Measurements from ENCODE around the gene CAB39L. TPM values are rescaled to one million over a fixed set of nuclear protein-coding genes. Genes with fewer than 3 reads are reported as not detected.

Gene CAB39L
- polyA plus RNA-seq, 1 donor from 2014 or later, result 40.3 TPM

GRCh38 chr13:49453465-49453864 lies 9.6 kb upstream of the CAB39L start:
- no peaks in the 10 kb centered on the region for H3F3A ChIP-seq (ENCODE audit: insufficient read depth, low read length, poor library complexity, severe bottlenecking)
- H3K9me3 ChIP-seq (ENCODE audit: low read length), result no peaks in the 10 kb centered on the region
- TF ChIP-seq POLR2AphosphoS5 (IDR thresholded peaks at IDR 0.05), result no peak
- no peak for TF ChIP-seq RAD21 (conservative IDR thresholded peaks at IDR 0.05)
- TF ChIP-seq EP300 (conservative IDR thresholded peaks at IDR 0.05; ENCODE audit: poor library complexity, severe bottlenecking), result no peak
- no peak for TF ChIP-seq CTCF (IDR thresholded peaks at IDR 0.05; ENCODE audit: poor library complexity, severe bottlenecking)
- TF ChIP-seq EZH2 (IDR thresholded peaks at IDR 0.05; ENCODE audit: borderline replicate concordance, insufficient read depth, low read length, poor library complexity, severe bottlenecking), result no peak
- TF ChIP-seq SMC3 (conservative IDR thresholded peaks at IDR 0.05; ENCODE audit: poor library complexity), result no peak
- no peak for TF ChIP-seq MXI1 (conservative IDR thresholded peaks at IDR 0.05; ENCODE audit: poor library complexity, severe bottlenecking)
- no peak overlapping the region for H3K4me2 ChIP-seq (ENCODE audit: low read length)
- no peaks in the 10 kb centered on the region for H3K36me3 ChIP-seq (ENCODE audit: insufficient read depth, low read length)
- no peak overlapping the region for H2AFZ ChIP-seq (ENCODE audit: low read depth, low read length)
- no peaks in the 10 kb centered on the region for H4K20me1 ChIP-seq (ENCODE audit: insufficient read depth)
- peaks cover 1% of the 10 kb centered on the region for H3K79me2 ChIP-seq (replicated peaks; ENCODE audit: insufficient read depth, low read length)
- H3K27ac ChIP-seq (ENCODE audit: low read length), result no peak overlapping the region
- no peaks in the 10 kb centered on the region for H3K9me2 ChIP-seq (ENCODE audit: insufficient read depth, low read length)
- H3K27me3 ChIP-seq (ENCODE audit: insufficient read depth, low read depth, low read length), result no peaks in the 10 kb centered on the region
- no peak overlapping the region for H3K9ac ChIP-seq (ENCODE audit: low read length)
- no peak overlapping the region for H3K4me3 ChIP-seq (ENCODE audit: low read length)

- Histone ChIP-seq H3K9ac (ENCODE audit: low read length) (no peak overlapping the region), H2AFZ (ENCODE audit: low read depth, low read length) (no peak overlapping the region), H3K4me3 (ENCODE audit: low read length) (no peak overlapping the region), H3F3A (ENCODE audit: insufficient read depth, low read length, poor library complexity, severe bottlenecking) (no peaks in the 10 kb centered on the region), H3K27ac (ENCODE audit: low read length) (no peak overlapping the region), H3K9me2 (ENCODE audit: insufficient read depth, low read length) (no peaks in the 10 kb centered on the region), H3K4me2 (ENCODE audit: low read length) (no peak overlapping the region), H3K36me3 (ENCODE audit: insufficient read depth, low read length) (no peaks in the 10 kb centered on the region), H4K20me1 (ENCODE audit: insufficient read depth) (no peaks in the 10 kb centered on the region), H3K27me3 (ENCODE audit: insufficient read depth, low read depth, low read length) (no peaks in the 10 kb centered on the region), H3K79me2 (replicated peaks; ENCODE audit: insufficient read depth, low read length) (peaks cover 7% of the 10 kb centered on the region), H3K9me3 (ENCODE audit: low read length) (no peaks in the 10 kb centered on the region)
- TF ChIP-seq REST (IDR thresholded peaks at IDR 0.05; ENCODE audit: borderline replicate concordance) (no peak), TAF1 (IDR thresholded peaks at IDR 0.05; ENCODE audit: low read depth) (no peak), EP300 (conservative IDR thresholded peaks at IDR 0.05; ENCODE audit: poor library complexity, severe bottlenecking) (no peak), SMC3 (conservative IDR thresholded peaks at IDR 0.05; ENCODE audit: poor library complexity) (no peak), CTCF (IDR thresholded peaks at IDR 0.05; ENCODE audit: poor library complexity, severe bottlenecking) (no peak), MXI1 (conservative IDR thresholded peaks at IDR 0.05; ENCODE audit: poor library complexity, severe bottlenecking) (no peak), EZH2 (IDR thresholded peaks at IDR 0.05; ENCODE audit: borderline replicate concordance, insufficient read depth, low read length, poor library complexity, severe bottlenecking) (no peak), RAD21 (conservative IDR thresholded peaks at IDR 0.05) (no peak), POLR2AphosphoS5 (IDR thresholded peaks at IDR 0.05) (no peak)
Measured at GRCh38 chr13:49452725-49453457, 9.0 kb upstream of the CAB39L start.
